GM21723 (cell line): ENCODE results near the gene CPA2.
"Not testable (repeated sequence)": the region's sequence is repeated elsewhere in the genome, so short reads cannot be mapped to it uniquely, and the experiment has no call there.

Experiments used
- ATAC-seq: cut with Tn5 transposase; IDR thresholded peaks from one replicate; pipeline ENCODE4 v1.9.1; 2021; ENCODE audit warnings: mild to moderate bottlenecking, moderate library complexity; ENCODE audit not compliant: unreplicated experiment

CPA2 gene

DNA sequence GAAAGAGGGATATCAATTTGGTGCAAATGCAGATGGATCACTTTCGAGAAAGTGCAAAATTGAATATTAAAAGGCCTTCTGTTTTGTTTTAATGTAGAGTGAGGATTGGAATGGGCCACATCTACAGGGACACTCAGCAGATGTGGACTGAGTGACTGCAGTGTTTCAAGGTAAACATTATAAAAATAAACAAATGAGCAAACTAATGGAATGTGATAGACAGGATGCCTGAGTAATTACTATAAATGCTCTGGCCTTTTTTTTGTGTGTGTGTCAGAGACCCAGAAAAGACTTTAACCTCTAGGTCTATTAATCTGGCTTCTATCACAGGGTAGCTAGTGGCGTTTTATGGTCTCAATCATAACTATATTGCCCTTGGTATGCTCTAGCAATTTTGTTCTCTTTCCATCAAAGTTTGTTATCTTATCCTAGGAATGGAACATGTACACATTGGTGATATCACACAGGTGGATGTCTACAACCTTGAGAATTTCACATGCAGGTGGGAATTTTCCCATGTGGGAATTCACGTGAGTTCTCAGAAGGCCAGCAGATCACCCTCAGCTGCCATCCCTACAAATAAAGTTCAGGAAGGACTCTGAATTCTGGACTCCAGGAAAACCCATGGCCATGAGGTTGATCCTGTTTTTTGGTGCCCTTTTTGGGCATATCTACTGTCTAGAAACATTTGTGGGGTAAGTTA, at the start of gene CPA2:
CPA2 (plus strand) TSS at position 606 of the 703 bp plus-strand sequence; CDS start at position 625, 19 bp downstream.
- no peak for ATAC-seq

GRCh38 chr7:130218806-130219620, 47.6 kb upstream of the CPA2 start:
- ATAC-seq, result no peak

DNA sequence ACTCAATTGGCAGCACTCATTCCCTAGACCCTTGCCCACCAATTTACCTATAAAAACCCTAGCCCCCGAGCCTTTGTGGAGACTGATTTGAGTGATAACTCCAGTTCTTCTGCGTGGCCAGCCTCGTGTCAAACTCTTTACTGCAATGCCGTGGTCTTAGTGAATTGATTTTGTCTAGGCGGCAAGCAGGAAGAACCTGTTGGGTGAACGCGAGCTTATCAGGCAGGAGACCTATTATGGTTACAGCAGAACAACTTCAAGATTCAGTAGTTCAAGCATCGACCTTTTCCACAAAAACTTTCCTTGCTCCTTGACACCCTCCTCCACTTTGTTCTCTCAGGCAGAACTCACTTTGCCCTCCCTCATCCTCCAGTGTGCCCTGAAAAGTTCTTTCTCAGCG, 46.8 kb upstream of the CPA2 start:
- ATAC-seq, result no peak

GRCh38 chr7:130221746-130222145, 44.9 kb upstream of the CPA2 start:
- no peak for ATAC-seq

GRCh38 chr7:130223646-130224045, 43.0 kb upstream of the CPA2 start:
- no peak for ATAC-seq

DNA sequence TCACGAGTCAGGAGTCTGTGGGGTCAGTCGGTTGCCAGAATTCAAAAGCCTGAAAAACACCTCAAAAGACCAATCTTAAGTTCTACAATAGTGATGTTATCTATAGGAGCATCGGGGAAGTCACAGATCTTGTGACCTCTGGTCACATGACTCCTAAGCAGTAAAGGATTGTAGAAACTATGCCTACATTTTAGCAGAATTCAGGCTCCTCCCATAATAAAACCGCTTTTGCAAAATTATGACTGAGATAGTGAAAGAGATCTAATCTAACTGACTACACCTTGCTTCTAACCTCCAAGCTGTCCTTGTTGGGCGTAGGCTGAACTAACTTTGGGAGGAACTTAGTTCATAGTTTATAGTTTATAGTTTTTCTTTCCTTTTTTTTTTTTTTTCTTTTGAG, 42.5 kb upstream of the CPA2 start:
- no peak for ATAC-seq

DNA sequence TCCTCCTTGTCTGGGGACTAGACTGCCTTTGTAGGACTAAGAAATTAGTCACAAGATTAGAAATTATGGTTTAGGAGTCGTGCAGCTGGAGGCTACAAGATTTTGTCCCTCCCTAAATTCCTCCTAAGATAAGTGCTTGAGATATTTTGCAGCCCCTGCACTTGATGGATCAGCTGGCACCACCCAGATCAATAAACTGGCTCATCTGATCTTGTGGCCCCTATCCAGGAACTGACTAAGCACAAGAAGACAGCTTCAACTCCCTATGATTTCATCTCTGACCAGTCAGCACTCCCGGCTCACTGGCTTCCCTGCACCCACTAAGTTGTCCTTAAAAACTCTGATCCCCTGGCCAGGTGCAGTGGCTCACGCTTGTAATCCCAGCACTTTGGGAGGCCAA, 41.7 kb upstream of the CPA2 start:
- not testable (repeated sequence) for ATAC-seq

DNA sequence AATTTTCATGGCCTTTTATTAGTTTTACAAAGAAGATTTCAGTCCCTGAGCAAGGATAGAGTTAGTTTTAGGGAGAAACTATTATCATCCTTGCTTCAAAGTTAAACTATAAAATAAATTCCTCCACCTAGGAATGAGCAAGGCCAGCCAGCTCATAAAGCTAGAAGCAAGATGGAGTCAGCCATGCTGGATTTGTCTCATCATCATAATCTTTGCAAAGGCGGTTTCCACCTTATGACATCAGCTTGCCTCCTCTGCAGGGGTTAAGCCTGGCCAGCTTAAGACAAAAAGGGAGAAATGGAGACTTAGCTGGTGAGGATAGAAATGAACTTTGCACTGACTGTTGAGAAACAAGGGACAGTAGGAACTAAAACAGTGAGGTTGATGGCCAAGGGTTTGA, 40.3 kb upstream of the CPA2 start:
- no peak for ATAC-seq

DNA sequence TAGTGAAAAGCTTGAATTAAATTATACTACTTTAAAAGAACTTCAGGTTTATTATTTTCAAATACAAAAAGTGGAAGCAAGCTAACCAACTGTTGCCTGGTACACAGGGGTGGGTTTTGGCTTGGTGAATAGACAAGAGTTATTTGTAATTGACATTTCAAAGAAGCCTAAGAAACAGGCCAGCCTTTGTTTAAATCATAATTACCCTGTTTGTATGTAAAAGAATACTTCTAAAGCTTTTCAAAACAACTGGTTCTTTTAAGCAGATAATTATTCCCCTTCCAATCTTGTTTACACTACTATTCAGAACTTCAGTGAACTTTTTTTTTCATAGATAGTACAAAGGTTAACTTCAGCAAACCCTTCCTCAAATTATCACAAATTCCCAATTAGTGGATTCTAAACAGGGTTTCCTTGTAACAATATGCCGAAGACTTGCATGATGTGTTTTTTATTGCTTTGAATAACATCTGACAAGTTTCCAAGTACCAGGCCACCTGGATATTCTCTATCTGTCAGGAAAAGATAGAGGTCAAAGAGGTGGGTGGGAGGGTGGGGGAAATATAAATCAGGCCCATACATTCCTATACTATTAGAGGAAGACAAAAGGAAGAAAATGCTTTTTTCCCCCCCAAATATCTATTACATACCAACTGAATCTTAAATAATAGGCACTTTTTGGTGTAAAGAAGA, 38.6 kb upstream of the CPA2 start:
- ATAC-seq, result no peak

- ATAC-seq, result no peak
These were observed 37.7 kb upstream of the CPA2 start for GRCh38 chr7:130228840-130229502.

GRCh38 chr7:130229981-130230380, 36.7 kb upstream of the CPA2 start:
- ATAC-seq, result not testable (repeated sequence)

DNA sequence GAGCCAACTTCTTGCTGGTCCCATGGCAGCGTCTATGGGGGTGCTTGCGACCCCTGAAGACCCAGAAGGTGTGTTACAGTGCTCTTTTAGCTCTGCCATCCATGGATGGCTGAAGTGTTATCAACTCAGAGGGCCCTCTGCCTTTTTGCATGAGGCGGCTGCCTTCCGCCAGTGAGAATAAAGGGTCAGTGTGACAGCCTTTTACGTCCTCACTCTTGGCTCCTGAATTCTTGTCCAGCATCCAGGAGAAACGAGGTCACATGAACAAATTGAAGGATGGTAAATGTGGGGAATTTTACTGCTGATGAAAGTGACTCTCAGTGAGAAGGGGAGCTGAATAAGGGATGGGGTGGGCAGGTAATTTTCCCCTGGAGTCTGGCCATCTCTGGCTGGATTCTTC, 34.9 kb upstream of the CPA2 start:
- ATAC-seq, result no peak

GRCh38 chr7:130232209-130232608, 34.5 kb upstream of the CPA2 start:
- no peak for ATAC-seq

GRCh38 chr7:130234078-130234477, 32.6 kb upstream of the CPA2 start:
- no peak for ATAC-seq

GRCh38 chr7:130236361-130236760, 30.3 kb upstream of the CPA2 start:
- ATAC-seq, result not testable (repeated sequence)

GRCh38 chr7:130240240-130240639, 26.4 kb upstream of the CPA2 start:
- no peak for ATAC-seq

GRCh38 chr7:130242198-130243014, 24.3 kb upstream of the CPA2 start:
- ATAC-seq, result no peak

- ATAC-seq, result not testable (repeated sequence)
These were observed 23.2 kb upstream of the CPA2 start for GRCh38 chr7:130243486-130243885.

GRCh38 chr7:130246491-130246890, 20.2 kb upstream of the CPA2 start:
- ATAC-seq, result not testable (repeated sequence)

- not testable (repeated sequence) for ATAC-seq
These were observed 17.8 kb upstream of the CPA2 start for GRCh38 chr7:130248842-130249241.
